Liver (tissue), 9 donors: ENCODE data around the gene GIT2. TPM values are rescaled to one million over a fixed set of nuclear protein-coding genes. Genes with fewer than 3 reads are reported as not detected.

Experiments used
- DNase-seq: peaks from one replicate; pipeline ENCODE4 v3.0.0-alpha.2; 2017; ENCODE audit warnings: low spot score
- H3K27ac ChIP-seq, 2 donors: one replicate each; pipeline ENCODE4 v1.7.0; 2013; ENCODE audit warnings: inconsistent platforms in 2 of 2, low read length in 2 of 2, control low read depth in 1 of 2, low read depth in 1 of 2, mild to moderate bottlenecking in 1 of 2
- H3K27me3 ChIP-seq, 4 donors: one replicate each; pipeline versions ENCODE4 v1.6.1 to v1.7.0; 2013; ENCODE audit warnings: low read length in 3 of 4, inconsistent platforms in 1 of 4, mild to moderate bottlenecking in 1 of 4, moderate library complexity in 1 of 4; ENCODE audit not compliant: control insufficient read depth in 4 of 4, insufficient read depth in 4 of 4
- H3K36me3 ChIP-seq, 4 donors: one replicate each; pipeline versions ENCODE4 v1.6.1 to v1.7.0; 2013; ENCODE audit warnings: low read length in 3 of 4, mild to moderate bottlenecking in 3 of 4, low read depth in 1 of 4, moderate library complexity in 1 of 4; ENCODE audit not compliant: control insufficient read depth in 4 of 4, insufficient read depth in 3 of 4
- H3K4me1 ChIP-seq, 4 donors: one replicate each; pipeline versions ENCODE4 v1.6.1 to v1.7.0; 2013; ENCODE audit warnings: low read length in 3 of 4, mild to moderate bottlenecking in 3 of 4, moderate library complexity in 1 of 4; ENCODE audit not compliant: control insufficient read depth in 4 of 4, insufficient read depth in 4 of 4
- H3K4me3 ChIP-seq, 3 donors: one replicate each; pipeline versions ENCODE4 v1.6.1 to v1.7.0; 2013; ENCODE audit warnings: low read length in 3 of 3, control low read depth in 1 of 3, low read depth in 1 of 3, mild to moderate bottlenecking in 1 of 3
- H3K9ac ChIP-seq, 2 donors: one replicate each; pipeline ENCODE4 v1.7.0; 2013; ENCODE audit warnings: low read length in 2 of 2, mild to moderate bottlenecking in 2 of 2, moderate library complexity in 2 of 2, control low read depth in 1 of 2, low read depth in 1 of 2
- H3K9me3 ChIP-seq, 4 donors: one replicate each; pipeline versions ENCODE4 v1.6.1 to v1.7.0; 2013; ENCODE audit warnings: low read length in 3 of 4; ENCODE audit not compliant: control insufficient read depth in 4 of 4
- EGR1 ChIP-seq, 2 donors: IDR thresholded peaks; 2 replicates each; pipeline ENCODE4 v1.6.1; 2016 to 2018; ENCODE audit warnings: antibody characterized with exemption in 2 of 2, low read depth in 2 of 2
- FOXA1 ChIP-seq: IDR thresholded peaks from 2 replicates; pipeline ENCODE4 v1.6.1; 2016; ENCODE audit warnings: antibody characterized with exemption
- FOXA2 ChIP-seq: IDR thresholded peaks from 2 replicates; pipeline ENCODE4 v1.6.1; 2016; ENCODE audit warnings: antibody characterized with exemption
- GABPA ChIP-seq, 2 donors: IDR thresholded peaks in 1 of 2; conservative IDR thresholded peaks in 1 of 2; 2 replicates each; pipeline ENCODE4 v1.6.1; 2016; ENCODE audit warnings: antibody characterized with exemption in 2 of 2, mild to moderate bottlenecking in 1 of 2, moderate library complexity in 1 of 2
- HNF4A ChIP-seq, 2 donors: conservative IDR thresholded peaks; 2 replicates each; pipeline ENCODE4 v1.6.1; 2016; ENCODE audit warnings: antibody characterized with exemption in 2 of 2, mild to moderate bottlenecking in 2 of 2
- HNF4G ChIP-seq: IDR thresholded peaks from 2 replicates; pipeline ENCODE4 v1.6.1; 2016; ENCODE audit warnings: antibody characterized with exemption
- JUND ChIP-seq, 2 donors: IDR thresholded peaks; 2 replicates each; pipeline ENCODE4 v1.6.1; 2016; ENCODE audit warnings: antibody characterized with exemption in 2 of 2
- NR2F2 ChIP-seq: IDR thresholded peaks from 2 replicates; pipeline ENCODE4 v1.6.1; 2016; ENCODE audit warnings: antibody characterized with exemption
- RAD21 ChIP-seq, 2 donors: IDR thresholded peaks; 2 replicates each; pipeline ENCODE4 v1.6.1; 2016; ENCODE audit warnings: antibody characterized with exemption in 2 of 2, mild to moderate bottlenecking in 2 of 2
- TAF1 ChIP-seq: conservative IDR thresholded peaks from 2 replicates; pipeline ENCODE4 v1.6.1; 2016; ENCODE audit warnings: antibody characterized with exemption, mild to moderate bottlenecking
- YY1 ChIP-seq: IDR thresholded peaks from 2 replicates; pipeline ENCODE4 v1.6.1; 2016; ENCODE audit warnings: antibody characterized with exemption, mild to moderate bottlenecking
- WGBS: extraction: QIAGEN DNeasy Blood & Tissue Kit; methylation state at CpG from one replicate; pipeline ENCODE4 v1.1.7; 2013; 5-methylcytosine and 5-hydroxymethylcytosine counted together
- polyA plus RNA-seq, 2 donors: library from polyadenylated mRNA; stranded (reverse) in 1 of 2; unstranded in 1 of 2; fragments of 200-250 nt in 1 of 2; fragments of >200 nt in 1 of 2; fragmentation: Nextera tagmentation in 1 of 2; extraction: Ambion mirVana in 1 of 2; gene quantifications; one replicate each; pipeline versions ENCODE4 v1.2.1 to v1.2.3, GENCODE V29; 2013 to 2015
- total RNA-seq, 2 donors: library from RNA; depleted of rRNA; stranded (reverse); fragments of >200 nt; gene quantifications; one replicate each; pipeline ENCODE4 v1.2.3, GENCODE V29; 2014
- TF ChIP-seq, protein P1 (sequence below): IDR thresholded peaks from 2 replicates; pipeline ENCODE4 v1.6.1; 2016; ENCODE audit warnings: antibody characterized with exemption
- TF ChIP-seq, protein P2 (sequence below): IDR thresholded peaks from 2 replicates; pipeline ENCODE4 v1.6.1; 2016; ENCODE audit warnings: antibody characterized with exemption
- TF ChIP-seq, protein P3 (sequence below): IDR thresholded peaks from 2 replicates; pipeline ENCODE4 v1.6.1; 2016; ENCODE audit warnings: antibody characterized with exemption
- TF ChIP-seq, protein P4 (sequence below): IDR thresholded peaks from 2 replicates; pipeline ENCODE4 v1.6.1; 2016; ENCODE audit warnings: antibody characterized with exemption, mild to moderate bottlenecking
- donor health status: healthy.
- donor health status: healthy.
- donor health status: healthy.
- donor health status: healthy.
- donor health status: healthy.

GIT2 gene
- total and polyA plus RNA-seq, 4 donors, result 6.7 to 30.4 (median 16.7) TPM

DNA sequence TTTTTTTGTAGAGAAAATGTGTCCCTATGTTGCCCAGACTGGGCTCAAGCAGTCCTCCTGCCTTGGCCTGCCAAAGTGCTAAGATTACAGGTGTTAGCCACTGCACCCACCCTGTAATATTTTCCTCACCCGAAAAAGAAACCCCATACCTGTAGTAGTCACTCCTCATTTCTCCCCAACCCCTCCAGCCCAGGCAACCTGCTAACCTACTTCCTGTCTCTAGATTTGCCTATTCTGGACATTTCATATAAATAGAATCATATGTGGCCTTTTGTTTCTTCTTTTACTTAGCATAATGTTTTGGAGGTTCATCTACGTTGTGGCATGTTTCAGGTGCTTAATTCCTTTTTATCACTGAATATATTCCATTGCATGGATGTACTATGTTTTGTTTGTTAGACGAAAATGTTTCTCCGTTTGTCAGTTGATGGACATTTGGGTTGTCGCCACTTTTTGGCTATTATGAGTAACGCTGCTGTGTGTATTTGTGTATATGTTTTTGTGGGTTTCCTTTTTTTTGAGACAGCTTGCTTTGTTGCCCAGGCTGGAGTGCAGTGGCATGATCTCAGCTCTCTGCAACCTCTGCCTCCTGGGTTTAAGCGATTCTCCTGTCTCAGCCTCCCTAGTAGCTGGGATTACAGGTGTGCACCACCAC lies 9.3 kb upstream of the GIT2 start:
- TF ChIP-seq, protein P1, sequence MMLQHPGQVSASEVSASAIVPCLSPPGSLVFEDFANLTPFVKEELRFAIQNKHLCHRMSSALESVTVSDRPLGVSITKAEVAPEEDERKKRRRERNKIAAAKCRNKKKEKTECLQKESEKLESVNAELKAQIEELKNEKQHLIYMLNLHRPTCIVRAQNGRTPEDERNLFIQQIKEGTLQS, result no peak
- TF ChIP-seq NR2F2, result no peak
- no peak for TF ChIP-seq HNF4G
- TF ChIP-seq, protein P2, sequence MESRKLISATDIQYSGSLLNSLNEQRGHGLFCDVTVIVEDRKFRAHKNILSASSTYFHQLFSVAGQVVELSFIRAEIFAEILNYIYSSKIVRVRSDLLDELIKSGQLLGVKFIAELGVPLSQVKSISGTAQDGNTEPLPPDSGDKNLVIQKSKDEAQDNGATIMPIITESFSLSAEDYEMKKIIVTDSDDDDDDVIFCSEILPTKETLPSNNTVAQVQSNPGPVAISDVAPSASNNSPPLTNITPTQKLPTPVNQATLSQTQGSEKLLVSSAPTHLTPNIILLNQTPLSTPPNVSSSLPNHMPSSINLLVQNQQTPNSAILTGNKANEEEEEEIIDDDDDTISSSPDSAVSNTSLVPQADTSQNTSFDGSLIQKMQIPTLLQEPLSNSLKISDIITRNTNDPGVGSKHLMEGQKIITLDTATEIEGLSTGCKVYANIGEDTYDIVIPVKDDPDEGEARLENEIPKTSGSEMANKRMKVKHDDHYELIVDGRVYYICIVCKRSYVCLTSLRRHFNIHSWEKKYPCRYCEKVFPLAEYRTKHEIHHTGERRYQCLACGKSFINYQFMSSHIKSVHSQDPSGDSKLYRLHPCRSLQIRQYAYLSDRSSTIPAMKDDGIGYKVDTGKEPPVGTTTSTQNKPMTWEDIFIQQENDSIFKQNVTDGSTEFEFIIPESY, result no peak
- no peak for TF ChIP-seq EGR1 (IDR thresholded peaks at IDR 0.05; ENCODE audit: low read depth in 2 of 2)
- no peak for TF ChIP-seq TAF1
- TF ChIP-seq FOXA2, result no peak
- TF ChIP-seq, protein P3, sequence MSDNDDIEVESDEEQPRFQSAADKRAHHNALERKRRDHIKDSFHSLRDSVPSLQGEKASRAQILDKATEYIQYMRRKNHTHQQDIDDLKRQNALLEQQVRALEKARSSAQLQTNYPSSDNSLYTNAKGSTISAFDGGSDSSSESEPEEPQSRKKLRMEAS, result no peak
- TF ChIP-seq JUND (IDR thresholded peaks at IDR 0.05), result no peak
- TF ChIP-seq YY1, result no peak
- no peak for TF ChIP-seq GABPA (IDR thresholded peaks at IDR 0.05 in 1 of 2, conservative IDR thresholded peaks at IDR 0.05 in 1 of 2)
- TF ChIP-seq RAD21 (IDR thresholded peaks at IDR 0.05), result no peak
- Histone ChIP-seq H3K9ac (no peak overlapping the region), H3K9me3 (no peaks in the 10 kb centered on the region), H3K27me3 (no peaks in the 10 kb centered on the region), H3K27ac (no peak overlapping the region), H3K36me3 (peaks cover 0 to 4% (median 0%) of the 10 kb centered on the region in 4 donors), H3K4me1 (peaks cover 0 to 11% (median 5%) of the 10 kb centered on the region in 4 donors), H3K4me3 (no peak overlapping the region)
- 89% methylated on average over 7 of the region's 7 CpGs for WGBS
- no peak for DNase-seq

DNA sequence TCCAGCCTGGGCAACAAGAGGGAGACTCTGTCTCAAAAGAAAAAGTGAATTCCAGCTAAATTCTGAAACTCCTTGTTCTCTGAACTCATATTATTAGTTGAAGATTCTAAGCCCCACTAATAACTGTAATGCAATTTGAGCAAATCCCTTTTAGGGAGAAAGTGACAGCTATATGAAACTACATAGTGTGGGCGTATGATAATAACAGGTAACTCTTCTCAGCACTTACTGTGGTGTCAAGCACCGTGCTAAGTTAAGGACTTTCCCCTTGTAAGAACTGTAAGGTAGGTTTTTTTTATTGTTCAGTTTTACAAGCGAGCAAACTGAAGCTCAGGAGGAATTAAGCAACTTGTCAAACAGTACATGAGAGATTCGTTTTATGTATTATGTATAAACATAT lies 8.4 kb upstream of the GIT2 start:
- H3K9ac ChIP-seq, result no peak overlapping the region
- no peaks in the 10 kb centered on the region for H3K9me3 ChIP-seq
- 53% methylated on average over 4 of the region's 4 CpGs for WGBS
- DNase-seq, result no peak
- peaks cover 0 to 16% (median 10%) of the 10 kb centered on the region in 4 donors for H3K4me1 ChIP-seq
- no peaks in the 10 kb centered on the region for H3K27me3 ChIP-seq
- no peak overlapping the region for H3K27ac ChIP-seq
- H3K36me3 ChIP-seq, result peaks cover 0 to 4% (median 0%) of the 10 kb centered on the region in 4 donors
- TF ChIP-seq HNF4A (conservative IDR thresholded peaks at IDR 0.05) (no peak), GABPA (IDR thresholded peaks at IDR 0.05 in 1 of 2, conservative IDR thresholded peaks at IDR 0.05 in 1 of 2) (no peak), TAF1 (no peak), FOXA2 (no peak), FOXA1 (no peak), HNF4G (no peak)
- TF ChIP-seq, protein P2, result no peak
- TF ChIP-seq, protein P4, sequence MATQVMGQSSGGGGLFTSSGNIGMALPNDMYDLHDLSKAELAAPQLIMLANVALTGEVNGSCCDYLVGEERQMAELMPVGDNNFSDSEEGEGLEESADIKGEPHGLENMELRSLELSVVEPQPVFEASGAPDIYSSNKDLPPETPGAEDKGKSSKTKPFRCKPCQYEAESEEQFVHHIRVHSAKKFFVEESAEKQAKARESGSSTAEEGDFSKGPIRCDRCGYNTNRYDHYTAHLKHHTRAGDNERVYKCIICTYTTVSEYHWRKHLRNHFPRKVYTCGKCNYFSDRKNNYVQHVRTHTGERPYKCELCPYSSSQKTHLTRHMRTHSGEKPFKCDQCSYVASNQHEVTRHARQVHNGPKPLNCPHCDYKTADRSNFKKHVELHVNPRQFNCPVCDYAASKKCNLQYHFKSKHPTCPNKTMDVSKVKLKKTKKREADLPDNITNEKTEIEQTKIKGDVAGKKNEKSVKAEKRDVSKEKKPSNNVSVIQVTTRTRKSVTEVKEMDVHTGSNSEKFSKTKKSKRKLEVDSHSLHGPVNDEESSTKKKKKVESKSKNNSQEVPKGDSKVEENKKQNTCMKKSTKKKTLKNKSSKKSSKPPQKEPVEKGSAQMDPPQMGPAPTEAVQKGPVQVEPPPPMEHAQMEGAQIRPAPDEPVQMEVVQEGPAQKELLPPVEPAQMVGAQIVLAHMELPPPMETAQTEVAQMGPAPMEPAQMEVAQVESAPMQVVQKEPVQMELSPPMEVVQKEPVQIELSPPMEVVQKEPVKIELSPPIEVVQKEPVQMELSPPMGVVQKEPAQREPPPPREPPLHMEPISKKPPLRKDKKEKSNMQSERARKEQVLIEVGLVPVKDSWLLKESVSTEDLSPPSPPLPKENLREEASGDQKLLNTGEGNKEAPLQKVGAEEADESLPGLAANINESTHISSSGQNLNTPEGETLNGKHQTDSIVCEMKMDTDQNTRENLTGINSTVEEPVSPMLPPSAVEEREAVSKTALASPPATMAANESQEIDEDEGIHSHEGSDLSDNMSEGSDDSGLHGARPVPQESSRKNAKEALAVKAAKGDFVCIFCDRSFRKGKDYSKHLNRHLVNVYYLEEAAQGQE, result no peak
- TF ChIP-seq, protein P1, result no peak
- no peak overlapping the region for H3K4me3 ChIP-seq
